GM19397 (cell line): ENCODE results near the gene COG6.

Experiments
- ATAC-seq: cut with Tn5 transposase; IDR thresholded peaks from one replicate; pipeline ENCODE4 v1.9.1; 2021; ENCODE audit warnings: mild to moderate bottlenecking, moderate library complexity; ENCODE audit not compliant: unreplicated experiment

COG6 gene

DNA sequence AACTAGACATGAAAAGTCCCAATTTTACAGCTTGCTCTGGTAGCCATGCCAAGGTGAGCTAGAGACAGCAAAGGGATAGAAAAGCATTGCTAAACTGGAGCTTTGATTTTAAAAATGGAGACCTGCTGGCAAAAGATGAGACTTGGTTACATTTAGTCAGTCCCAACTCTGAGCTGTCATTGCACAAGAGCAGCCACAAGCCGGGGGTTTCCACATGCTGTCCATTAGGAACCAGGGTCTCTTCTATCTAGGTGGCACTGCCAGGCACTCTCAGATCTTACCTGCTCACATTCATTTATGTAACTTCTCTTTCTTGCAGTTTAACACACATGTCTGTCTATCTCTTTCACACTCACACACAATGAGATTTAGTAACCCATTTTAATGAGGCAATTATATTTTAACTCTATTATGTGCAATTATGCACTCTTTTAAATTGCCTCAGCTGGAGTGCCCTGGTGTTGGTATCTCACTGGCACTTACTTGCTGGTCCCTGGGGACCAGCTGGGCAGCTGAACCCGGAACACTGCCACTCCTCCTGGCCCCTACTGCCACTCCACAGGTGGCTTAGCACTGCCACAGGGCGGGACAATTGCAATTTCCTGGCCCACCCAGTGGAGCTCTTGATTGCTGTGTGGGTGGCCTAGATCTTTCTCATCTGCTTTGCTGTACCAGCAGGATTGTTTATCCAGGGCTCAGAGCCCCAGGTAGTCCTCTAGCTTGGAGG is 112.5 kb downstream of the COG6 start:
- ATAC-seq = no peak

DNA sequence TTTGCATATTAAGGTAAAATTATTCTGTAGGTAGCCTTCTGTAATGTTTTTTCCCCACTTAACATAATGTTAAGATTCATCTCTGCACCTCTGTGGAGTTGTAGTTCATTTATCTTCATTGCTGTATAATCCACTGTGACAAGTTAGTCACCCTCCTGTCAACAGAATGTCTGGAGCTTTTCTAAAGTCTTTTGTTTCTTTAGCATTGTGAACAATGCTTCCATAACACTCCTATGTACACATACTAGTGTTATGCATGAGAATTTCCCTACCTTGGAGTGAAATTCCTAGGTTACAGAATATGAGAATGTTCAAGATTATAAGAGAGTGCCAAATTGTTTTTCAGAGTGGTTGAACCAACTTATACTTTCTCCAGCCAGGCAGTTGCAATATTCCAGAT is 113.5 kb downstream of the COG6 start:
- no peak for ATAC-seq

DNA sequence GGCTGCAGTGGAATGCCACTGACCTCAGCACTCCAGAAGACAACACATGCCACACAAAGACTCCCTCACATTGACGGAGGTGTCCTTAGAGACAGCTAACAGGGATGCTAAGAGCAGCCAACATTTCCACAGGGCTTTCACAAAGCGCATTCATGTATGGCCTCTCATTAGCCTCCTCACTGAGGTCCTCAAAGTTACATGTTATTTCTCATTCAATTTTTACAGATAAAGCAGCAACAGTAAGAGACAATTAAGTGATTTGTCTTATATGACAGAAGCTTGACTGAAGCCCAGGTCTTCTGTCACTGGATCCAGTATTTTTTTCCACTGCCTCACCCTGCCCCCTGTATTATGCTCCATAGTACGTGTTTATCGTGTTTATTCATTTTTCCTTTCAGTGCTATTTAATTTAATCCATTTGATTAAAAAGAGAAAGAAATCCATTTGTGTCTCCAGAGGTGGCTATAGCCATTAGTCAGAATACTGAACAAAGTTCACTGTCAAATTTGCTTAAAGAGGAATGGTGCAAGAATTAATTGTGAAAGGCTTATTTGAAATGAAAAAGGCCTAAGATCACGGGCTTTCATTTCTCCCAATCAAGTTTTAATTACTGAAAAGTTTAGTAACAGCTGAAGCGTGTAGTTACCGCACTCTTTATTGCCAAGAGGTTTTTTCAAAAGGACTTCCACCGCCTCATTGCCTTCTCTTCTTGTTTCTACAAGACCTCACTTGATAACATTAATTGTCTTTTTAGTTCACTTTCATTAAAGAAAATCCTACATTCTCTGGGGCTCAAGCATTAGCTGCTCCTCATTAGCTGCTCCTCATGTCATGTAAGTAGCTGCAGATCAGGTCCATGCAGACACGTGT is 115.0 kb downstream of the COG6 start:
- no peak for ATAC-seq

DNA sequence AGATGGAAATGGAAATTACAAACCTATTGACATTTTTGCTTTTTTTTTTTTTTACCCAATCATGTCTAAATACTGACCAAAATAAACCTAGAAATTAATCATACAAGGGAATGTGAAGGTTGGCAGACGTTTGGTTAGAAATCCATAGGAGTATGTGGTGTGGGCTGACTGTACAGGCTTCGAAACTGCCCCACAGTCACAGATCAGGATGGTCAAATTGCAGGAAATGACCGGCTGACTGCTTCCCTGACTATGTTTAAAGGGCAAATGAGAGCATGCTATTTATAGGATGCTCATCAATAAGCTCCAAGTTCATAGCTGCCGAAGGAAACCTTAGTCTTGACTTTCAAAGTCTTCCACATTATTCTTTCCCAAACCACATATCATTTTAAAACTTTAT is 118.4 kb downstream of the COG6 start:
- no peak for ATAC-seq

DNA sequence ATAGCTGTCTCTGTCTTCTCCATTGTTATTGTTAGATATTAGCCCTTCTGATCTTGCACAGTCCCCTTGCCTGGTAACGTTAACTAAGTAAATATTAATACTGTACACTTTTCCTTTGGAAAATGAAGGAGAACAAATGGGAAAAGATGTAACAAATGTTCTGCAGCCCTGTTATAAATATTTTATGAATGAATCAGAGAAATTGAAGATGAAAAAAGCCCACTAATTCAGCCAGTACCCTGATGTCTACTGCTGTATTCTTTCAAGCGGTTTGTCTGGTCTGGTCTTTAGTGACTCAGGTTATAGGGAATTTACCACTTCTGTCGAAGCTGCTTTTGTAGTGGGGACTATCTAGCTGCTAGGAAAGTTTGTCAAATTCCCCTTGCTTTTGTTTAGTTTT is 121.0 kb downstream of the COG6 start:
- ATAC-seq = peak; percentile 71

DNA sequence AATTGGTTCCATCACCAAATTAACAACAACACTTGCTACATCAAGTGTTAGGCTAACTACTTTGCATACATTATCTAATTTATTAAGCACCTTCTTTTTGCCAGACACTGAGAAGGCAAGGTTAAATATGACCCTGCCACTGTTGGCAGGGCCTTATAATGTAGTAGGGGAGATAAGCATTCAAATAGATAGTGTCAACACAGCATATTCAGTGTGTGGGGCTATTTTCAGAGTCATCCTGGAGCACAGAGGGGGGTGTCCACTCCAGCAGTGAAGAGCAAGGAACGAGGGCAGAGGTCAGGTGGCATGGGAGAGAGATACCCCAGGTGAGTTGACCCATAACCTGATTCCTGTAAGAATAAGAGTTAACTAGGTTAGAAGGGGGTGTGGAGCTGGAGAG is 121.6 kb downstream of the COG6 start:
- no peak for ATAC-seq

DNA sequence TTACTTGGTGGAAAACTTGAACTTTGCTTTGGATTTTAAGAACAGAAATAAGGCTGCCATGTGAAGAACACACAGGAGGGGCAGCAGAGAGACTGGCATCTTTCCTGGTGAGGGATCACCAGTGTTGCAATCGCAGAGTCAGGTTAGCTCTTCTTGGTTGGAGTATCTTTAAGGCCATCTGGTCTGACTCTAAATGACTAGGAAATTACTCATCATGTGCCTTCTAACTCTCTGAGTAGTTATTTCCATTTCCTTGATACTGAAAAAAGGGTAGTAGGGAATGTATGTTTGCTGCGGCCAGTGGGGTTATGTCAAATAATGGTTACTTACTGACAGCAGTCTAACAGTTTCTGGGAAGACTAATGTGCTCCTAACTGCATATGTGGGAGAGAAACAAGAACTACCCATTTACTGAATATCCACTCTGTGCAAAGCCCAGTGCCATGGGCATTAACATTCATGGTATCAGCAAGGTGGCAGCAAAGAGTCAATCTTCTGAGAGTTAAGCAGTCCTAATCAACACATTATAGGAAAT is 122.1 kb downstream of the COG6 start:
- ATAC-seq = no peak

DNA sequence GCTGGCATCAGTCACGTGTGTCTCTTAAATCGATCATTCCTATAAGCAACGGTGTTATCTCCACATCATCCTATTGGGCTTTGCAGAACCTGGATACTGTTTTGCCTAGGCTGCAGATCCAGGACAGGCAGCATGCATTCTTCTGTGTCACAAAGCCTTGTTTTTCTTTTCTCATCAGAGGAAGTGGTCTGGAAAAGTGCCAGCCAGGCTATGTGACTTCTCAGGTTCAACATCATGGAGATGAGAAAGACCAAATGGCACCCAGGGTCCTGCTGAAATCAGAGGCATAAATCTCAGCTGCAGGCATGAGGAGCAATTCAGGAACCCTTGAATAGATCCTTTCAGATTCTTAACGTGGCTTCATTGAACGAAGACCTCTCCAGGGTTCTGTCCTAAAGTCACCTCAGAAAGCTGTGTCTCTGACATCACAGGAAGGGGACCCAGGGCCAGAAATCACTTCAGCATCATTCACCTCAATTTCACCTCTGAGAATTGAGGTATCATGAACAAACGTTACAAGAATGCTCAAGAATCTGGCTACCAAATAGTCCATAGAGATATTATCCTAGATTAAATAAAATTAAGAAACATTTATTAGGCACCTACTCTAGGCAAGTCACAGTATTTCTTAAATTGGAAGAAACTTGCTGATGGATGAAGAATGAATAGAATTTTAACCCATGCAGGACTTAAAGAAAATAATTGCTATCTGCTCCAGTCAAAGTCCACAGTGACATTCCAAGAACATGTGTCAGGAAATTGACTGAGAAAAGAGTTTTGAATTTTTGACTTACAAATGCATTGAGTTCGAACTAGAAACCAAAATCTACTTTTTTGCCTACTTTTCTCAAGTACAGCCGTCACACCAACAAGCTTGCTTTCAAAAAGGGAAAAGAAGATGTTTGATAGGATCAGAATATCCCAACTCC is 124.1 kb downstream of the COG6 start:
- ATAC-seq = no peak

DNA sequence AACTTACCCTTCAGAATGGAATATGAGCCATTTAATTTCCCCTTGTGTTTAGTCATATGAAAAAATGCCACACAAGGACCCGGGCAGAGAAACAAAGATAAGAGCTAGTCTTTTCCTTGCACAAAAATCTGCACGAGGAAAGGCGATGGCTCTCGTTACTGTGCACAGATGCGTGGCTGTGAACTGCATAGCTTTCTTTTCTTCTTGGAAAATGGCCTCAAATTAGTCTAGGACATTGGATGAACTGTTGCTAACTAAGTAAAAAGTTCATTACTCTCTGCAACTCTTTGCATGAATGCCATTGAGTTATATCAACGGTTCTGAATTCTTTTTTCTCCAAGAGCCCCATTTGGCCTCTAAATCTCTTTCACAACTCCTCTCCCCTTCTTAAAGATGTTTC is 125.2 kb downstream of the COG6 start:
- no peak for ATAC-seq

DNA sequence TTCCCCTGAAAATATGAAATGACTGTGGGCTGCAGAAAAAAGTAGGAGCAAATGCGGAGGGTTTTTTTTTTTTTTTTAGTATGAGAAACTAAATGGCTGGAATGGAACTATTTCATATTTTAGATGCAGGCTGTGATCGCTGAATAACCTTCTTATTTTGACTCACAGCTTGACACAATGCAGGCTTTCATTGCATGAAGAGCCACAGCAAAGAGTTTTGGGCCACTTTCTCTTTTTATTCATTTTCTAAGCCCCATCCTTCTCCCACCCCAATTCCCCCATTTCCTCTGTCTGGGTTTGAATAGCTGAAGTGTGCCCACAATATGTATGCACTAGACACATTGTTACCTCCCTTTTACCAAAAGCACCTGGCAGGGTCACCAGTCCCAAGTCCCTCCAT is 125.9 kb downstream of the COG6 start:
- ATAC-seq = no peak

DNA sequence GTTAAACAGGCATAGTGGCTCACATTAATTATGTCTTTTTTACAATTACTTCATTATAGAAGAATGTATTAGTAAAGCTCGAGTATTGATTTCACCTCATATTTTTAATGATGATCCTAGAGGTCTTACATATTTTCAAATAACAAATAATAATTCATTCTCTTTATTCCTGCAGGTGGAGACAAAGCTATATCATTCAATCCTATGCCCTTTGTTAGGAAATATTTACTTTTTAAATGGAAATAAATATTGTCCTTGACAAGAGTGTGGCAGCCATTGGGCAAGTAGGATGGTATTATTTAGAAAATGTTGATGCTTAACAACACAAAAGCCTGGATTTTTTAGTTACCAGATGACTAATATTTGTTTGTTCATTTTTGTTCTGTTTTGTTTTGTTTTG is 127.6 kb downstream of the COG6 start:
- ATAC-seq = no peak

DNA sequence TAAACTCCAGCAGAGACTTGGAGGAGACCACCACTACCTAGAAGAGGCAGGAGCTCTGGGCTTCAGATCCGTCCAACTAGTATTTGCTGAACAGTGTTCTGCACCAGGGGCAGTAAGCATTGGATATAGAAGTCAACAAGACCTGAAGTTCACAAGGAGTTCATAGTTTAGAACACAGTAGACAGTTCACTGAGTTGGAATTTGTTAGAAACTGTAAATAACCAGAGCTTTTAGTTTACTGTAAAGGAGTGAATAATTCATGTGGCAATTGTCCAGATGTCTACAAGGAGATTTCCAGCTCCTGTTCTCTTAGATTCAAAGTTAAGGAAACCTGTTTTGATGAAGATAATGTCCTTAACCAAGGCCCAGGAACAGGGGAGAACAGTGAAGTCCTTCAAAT is 128.9 kb downstream of the COG6 start:
- no peak for ATAC-seq

DNA sequence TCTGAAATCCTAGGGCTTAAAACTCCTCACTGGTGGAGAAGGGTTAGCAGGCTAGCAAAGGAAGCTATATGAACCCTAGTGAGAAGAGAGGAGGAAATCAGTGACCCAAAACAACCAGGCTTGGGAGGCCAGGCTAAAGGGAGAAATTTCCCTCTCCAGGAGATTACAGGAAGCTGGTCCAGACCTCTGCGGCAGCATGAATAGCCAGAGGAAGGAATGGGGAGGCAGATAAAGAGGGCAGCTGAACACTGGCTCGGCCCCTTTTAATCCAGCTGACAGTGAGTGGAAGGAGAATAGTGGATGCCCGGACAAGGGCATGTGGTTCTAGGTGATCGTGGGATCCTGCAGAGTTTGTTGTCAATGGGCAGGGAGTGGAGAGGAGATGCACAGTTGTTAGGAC is 130.6 kb downstream of the COG6 start:
- ATAC-seq = no peak

DNA sequence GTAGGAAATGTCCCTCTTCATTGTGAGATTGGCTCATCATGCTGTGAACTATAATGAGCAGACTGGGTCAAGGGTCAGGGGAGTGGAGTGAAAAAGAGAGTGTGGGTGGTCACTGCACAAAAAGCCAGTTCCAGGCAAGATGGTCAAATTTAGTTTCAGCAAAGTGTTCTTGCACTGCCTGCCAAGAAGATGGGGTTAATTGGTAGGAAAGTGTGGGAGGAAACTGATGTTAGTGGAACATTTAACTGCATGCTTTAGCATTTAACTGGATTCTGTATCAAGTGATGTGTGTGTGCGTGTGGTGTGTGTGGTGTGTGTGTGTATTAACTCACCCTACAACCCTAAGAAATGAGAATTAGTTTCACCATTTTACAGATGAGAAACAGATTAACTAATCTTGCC is 131.6 kb downstream of the COG6 start:
- ATAC-seq = no peak

DNA sequence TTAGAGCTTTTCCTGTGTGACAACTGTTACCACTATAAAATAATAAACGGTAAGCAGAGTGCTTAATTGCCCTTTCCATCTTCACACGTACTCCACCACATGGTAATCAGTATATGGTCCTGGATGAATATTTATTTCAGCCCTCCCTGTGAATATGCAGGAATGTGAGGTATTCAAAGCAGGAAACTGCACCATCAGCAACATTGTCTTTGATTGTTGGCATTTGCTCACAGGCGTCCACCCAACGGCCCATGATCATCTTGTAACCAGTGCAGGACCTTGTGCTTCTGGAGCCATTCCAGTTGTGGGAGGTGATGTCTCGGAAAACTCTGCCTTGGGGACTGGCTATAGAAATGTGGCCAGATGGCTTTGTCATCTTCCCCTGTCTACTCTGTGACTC is 132.6 kb downstream of the COG6 start:
- ATAC-seq = no peak

DNA sequence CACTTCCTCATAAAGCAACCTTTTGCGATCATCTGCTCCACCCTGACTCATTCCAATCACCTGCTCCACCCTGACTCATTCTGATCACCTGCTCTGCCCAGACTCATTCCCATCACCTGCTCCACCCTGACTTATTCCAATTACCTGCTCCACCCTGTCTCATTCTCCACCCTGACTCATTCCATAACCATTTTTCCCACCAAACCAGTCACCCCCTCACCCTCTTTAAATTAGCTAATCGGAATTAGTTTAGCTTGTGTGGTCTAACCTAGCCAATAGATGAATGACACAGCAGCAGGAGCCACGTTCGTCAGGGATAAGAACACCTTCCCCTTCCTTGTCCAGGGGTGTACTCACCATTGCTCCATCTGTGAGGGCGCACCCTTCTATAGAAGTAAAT is 134.0 kb downstream of the COG6 start:
- no peak for ATAC-seq
